GM10266 (cell line): ENCODE data around the gene GREB1.

Experiments used
- DNase-seq: peaks from one replicate; pipeline ENCODE4 v3.0.0; 2012; ENCODE audit errors: extremely low spot score
- CTCF ChIP-seq: IDR thresholded peaks from 2 replicates; pipeline ENCODE4 v1.5.1; 2012; ENCODE audit warnings: mild to moderate bottlenecking, low read depth; ENCODE audit not compliant: control insufficient read depth, insufficient read depth; ENCODE audit errors: missing control alignments

Gene GREB1

GRCh38 chr2:11588228-11589110, 54.6 kb downstream of the GREB1 start:
- no peak for DNase-seq
- TF ChIP-seq CTCF = no peak

GRCh38 chr2:11589316-11589940, 55.6 kb downstream of the GREB1 start:
- no peak for TF ChIP-seq CTCF

GRCh38 chr2:11590193-11590592, 56.3 kb downstream of the GREB1 start:
- no peak for DNase-seq
- TF ChIP-seq CTCF = no peak

More at GRCh38 chr2:11589316-11589940, 55.6 kb downstream of the GREB1 start:
- DNase-seq = no peak

- no peak for DNase-seq
- TF ChIP-seq CTCF = no peak
These were observed 57.2 kb downstream of the GREB1 start for GRCh38 chr2:11591091-11591490.

GRCh38 chr2:11592671-11593574, 59.1 kb downstream of the GREB1 start:
- DNase-seq = no peak
- no peak for TF ChIP-seq CTCF

- TF ChIP-seq CTCF = no peak
- no peak for DNase-seq
These were observed 63.0 kb downstream of the GREB1 start for GRCh38 chr2:11596801-11597200.
